Measurements from ENCODE around the gene MAD2L2.
A peak's percentile ranks its signal among the peaks of the same experiment; 100 is the strongest.

Gene MAD2L2

DNA sequence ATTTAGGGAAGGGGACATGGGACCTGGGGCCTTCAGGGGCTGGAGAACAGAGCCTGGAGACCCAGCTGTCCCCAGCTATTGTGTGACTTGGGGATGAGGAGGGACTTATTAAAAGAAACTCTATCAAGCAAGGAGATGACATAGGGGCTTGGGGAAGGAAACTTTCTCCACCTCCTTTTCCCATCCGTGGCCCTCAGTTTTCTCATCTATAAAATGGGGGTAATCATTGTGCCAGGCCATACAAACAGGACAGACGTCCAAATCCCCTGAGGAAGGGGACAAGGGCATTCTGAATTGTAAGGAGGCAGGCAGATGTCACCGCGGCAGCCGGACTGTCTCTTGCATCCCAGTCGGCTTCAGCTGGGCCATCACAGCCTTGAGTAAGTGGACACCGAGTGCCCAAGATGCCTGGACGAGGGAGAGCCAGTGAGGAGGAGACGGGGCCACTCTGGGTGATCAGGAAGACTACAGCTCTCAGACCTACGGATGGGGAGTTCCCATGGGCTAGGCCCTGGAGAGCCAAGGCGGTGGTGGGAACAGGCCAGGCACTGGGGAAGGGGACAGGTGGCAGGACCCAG lies 28.7 kb downstream of the MAD2L2 start:
- DNase-seq, result no peak

DNA sequence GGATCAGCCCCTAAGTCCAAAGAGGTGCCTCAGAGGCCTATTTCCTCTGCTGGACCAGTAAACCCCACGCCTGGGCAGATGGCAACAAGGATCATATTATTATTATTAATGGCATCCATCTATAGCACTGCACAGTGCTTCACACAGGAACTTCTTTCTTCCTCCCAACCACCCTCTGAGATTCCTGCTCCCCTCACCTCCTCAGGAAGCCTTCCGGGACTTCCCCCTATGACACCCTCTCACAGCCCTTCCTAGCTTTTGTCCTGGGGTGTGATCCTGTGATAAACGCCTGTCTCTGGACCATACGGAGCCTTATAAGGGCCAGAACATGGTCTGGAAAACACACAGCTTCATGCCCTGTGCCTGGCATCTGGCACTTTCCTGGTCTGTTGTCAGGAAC lies 29.9 kb downstream of the MAD2L2 start:
- DNase-seq, result no peak

DNA sequence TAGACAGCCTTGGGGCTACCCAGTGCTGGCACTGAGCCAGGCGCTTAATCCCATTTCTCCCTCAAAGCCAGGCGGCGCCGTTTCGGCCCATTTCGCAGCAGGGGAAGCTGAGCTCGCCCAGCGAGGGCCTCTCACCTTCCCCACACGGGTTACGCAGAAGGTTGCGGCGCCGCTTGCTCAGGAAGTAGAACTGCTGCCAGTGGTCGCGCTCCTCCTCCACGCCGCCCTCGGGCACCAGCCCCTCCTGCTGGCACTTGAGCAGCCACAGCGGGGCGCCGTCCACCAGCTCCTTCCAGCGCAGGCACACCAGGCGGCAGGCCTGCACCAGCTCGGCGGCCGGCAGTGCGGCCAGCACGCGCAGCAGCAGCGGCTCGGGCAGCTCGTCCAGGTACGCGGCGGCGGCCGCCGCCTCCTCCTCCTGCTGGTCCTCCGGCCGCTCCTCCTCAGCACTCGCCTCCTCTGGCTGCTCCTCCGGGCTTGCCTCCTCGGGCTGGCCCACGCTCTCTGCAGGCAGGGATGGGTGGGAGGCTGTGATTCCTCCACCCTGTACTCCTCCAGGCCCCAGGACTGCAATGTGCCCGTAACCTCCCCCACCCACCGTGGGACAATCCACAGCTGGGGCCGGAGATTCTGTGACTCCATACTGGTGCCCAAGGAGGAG lies 30.5 kb downstream of the MAD2L2 start:
- peak; percentile 66 for DNase-seq

DNA sequence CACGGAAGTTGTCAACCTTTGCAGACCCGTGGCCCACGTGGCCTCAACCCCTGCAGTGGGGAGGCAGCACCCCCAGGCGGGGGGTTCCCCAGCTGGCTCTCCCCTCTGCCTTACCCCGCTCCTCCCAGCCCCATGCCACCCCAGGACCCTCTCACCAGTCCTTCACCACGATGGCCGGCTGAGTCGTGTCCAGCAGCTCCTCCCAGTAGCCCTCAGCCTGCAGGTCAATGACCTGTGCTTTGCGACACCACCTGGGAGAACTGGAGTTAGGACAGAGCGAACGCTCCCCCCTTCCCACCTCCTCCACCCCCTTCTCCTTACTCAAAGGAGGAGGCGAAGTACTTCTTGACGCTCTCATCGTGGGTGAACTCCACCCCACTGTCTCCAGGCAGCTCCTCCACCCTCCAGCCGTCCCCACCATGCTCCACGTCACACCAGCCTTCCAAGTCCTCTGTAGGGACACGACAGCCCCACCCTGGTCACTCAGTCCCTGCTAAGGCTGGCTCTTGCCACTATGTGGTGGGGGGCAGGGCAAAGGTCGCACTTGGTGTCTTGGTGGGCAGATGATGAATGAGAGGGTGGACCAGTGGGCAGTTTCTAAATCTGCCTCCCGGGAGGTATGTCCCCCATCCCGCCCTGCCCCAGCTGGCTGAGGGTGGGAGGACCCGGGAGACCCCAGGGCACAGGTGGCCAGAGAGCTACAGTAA lies 31.2 kb downstream of the MAD2L2 start:
- no peak for DNase-seq

DNA sequence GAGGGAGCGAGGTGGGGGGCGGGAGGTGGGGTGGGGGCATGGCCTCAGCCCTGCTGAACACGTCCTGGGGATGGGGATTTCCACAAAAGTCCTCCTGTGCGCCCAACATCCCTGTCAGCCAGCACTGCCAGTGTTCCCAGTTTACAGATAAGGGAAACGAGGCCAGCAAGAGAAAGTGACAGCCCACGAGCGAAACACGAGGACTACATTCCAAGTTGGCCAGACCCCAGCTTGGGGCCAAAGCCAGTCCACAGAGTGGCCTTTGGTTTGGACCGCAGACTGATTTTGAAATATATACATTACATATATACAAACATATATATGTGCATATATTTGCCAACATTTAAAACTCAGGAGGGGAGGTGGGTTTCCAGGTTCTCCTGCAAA lies 31.7 kb downstream of the MAD2L2 start:
- no peak for DNase-seq

DNA sequence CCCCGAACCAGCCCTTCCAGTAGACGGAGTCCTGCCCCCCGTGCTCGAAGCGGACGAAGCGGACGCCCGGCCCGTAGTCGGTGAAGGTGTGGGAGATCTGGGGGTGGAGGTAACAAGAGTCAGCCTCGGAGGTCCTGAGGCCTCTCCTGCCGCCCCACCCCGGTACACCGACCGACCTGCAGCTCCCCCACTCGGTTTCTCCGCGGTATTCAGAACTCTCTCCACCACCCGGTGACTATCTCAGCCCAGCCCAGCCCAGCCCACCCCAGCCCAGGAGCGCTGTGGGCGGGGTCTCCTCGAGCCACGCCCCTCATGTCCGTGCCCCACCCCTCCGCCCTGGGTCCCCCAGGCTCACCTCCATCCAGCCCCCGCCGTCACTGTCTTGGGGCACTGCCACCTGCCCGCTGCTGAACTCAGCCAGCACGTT lies 32.2 kb downstream of the MAD2L2 start:
- DNase-seq, result peak; percentile 44

DNA sequence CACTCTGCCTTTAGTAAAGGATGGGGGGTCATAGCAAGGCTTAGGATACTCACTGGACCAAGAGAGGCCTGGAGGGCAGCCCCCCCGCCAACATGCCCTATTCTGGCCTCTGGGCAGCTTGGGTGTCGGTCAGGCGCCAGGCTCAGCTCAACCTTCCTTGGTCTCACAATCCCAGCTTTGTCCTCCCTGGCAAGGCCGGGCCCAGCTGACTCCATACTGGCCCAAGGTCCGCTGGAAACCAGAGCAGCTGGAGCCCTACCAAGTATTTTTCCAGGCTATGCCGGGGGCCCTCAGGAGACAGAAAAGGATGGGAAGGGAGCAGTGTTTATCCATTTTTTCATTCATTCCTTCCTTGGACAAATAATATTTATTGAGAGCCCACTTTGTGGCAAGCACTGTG lies 32.9 kb downstream of the MAD2L2 start:
- peak; percentile 51 for DNase-seq

DNA sequence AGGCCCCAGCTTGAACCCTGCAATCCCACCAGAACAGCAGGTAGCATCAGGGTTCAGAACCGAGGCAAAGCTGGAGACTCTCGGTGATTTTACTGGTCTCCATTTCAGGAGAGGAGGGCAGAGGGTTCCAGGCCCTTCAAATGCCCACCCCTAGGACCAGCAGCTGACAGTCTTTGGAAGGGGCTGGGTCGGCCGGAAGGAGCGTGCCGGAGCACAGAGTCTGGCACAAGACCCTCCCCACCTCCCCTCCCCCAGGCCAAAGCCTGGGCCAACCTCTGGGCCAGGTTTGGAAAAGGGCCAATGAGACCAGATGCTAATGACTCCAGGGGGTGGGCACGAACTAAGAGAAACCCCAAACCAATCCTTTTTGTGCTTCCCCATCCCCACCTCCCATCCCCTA lies 33.6 kb downstream of the MAD2L2 start:
- no peak for DNase-seq

DNA sequence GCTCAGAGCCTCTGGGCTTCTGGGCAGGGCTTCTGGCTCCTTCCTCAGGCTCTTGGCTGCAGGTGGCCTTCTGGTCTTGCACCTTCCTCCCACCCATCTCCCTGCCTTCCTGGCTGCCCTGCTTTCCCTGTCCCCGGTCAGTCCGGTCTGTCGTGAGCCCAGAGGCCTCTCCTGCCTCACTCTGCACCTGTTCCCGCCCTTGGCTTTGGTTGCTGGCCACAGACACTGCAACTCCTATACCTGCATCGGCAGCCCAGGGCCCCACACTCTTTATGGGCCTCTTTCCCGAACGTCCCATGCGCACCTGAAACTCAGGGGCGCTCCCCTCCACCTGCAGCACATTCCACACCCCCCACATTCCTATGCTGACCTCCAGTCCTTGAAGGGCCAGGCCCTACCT lies 34.6 kb downstream of the MAD2L2 start:
- no peak for DNase-seq

DNA sequence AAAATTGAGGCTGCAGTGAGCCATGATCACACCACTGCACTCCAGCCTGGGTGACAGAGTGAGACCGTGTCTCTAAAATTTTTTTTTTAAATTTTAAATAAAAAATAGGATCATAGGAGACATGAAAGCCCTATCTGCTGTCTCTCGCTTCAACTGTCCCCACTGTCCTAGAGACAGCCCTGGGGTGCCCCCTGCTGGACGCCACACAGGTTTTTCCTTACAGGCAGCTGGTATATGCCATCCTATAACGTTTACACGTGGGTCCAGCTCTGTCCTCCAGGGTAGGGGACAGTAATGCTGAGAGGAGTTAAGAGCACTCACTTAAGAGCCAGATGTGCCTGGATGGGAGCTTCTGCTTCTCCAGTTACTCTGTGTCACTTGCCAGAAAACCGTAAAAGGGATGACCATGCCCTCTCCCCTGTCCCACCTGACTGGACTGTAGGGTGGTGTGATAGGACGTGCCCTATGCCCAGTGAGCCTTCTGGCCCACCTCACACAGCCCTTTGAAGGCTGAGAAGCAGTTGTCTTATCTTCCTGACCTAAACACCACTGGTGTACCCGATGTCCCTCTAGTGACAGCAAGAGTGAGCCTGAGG lies 35.2 kb downstream of the MAD2L2 start:
- peak; percentile 79 for DNase-seq

DNA sequence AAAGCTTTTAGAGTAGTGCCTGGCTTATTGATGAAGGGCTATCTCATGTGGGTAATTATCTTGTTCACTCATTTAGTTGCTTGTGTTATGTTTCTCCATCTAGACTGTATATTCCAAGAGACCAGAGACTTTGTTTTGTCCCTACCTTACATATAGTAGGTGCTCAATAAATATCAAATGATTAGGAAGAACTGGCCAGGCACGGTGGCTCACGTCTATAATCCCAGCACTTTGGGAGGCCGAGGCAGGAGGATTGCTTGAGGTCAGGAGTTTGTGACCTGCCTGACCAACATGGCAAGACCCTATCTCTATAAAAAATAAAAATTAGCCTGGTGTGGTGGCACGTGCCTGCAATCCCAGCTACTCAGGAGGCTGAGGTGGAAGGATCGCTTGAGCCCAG lies 35.7 kb downstream of the MAD2L2 start:
- DNase-seq, result no peak

DNA sequence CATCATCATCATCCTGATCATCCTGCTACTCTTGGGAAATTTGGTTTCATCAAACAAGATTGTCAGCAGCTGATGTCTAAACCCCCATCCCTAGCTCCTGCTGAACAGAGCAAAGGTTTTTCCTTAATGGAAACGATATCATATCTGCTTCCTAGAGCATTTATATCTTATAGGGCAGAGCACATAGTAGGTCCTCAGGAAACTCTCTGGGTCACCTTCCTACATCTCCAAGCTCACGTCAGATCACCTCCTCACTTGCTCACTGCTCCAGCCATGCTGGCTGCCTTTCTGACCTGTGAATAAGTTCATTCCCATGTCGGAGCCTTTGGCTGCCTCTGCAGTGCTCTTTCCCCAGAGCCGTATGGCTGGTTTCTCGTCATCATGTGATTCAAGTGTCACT lies 37.2 kb downstream of the MAD2L2 start:
- no peak for DNase-seq

DNA sequence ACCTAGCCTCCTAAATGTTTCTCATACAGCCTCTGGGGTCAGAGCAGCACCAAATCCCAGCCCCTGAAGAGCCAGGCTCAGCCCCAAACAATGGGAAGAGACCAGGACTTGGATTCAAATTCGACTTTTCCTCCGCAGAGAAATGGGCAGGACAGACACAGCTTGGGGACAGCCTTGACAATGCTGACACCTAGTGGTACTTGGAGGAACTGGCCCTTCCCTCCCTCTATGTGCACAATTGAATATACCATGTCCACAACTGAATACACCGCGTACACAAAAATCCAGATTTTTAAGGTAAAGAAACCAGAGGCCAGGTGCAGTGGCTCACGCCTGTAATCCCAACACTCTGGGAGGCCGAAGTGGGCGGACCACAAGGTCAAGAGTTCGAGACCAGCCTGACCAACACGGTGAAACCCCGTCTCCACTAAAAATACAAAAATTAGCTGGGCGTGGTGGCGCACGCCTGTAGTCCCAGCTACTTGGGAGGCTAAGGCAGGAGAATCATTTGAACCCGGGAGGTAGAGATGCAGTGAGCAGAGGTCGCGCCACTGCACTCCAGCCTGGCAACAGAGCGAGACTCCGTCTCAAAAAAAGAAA lies 38.4 kb downstream of the MAD2L2 start:
- peak; percentile 71 for DNase-seq

DNA sequence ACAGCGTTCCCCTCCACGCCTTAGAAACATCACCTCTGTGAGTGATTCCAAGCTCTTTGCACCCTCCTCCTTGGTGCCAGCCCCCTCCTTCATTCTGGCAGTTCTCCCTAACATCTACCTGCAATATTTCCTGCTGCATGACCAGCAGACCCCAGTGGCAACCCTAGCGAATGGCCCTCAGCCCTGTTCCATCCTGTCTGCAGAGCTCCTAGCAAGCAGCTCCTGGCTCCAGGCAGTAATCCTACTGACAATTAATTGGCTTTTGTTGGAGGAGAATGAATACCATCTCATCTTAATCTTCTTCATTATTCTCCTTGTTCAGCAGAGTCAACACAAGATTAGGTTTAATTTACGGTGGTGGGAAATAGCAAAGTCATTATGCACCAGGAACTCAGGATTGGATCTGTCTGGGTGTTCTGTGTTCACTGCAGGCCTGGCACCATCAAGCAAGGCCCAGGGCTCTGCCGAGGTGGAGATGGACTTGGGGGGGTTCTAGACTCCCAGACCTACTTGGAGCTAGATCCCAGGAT lies 39.1 kb downstream of the MAD2L2 start:
- no peak for DNase-seq

DNA sequence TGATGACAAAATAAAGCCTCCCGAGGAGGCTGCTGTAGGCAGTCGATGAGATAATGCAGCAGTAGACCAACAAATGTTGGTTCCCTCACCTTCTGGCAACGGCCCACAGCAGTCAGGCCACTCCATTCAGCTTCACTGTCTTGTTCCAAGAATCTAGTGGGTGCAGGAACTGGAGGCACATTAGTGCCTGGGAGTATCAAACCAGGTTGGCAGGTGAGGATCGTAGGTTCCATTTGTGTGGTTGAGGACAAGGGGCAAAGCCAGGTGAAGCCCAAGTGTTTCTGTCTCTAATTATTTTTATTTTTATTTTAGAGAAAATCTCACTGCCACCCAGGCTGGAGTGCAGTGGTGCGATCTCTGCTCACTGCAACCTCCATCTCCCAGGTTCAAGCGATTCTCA lies 40.0 kb downstream of the MAD2L2 start:
- no peak for DNase-seq

DNA sequence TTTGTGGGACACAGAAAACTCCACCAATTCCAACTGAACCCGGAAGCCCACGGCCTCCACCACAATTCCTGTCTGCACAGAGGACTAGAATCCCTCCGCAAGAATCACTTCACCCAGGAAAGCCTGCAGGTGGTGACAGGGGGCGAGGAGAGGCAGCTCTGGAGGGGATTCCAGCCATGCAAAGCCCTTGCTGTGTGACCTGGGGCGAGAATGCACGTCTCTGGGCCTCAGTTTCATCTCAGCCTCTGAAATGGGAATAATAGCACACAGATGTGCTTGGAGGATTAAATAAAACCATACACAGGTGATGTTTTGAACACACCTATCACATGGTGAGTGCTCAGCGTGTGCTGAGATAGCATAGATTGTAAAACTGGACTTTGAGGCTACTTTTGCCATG lies 40.8 kb downstream of the MAD2L2 start:
- DNase-seq, result no peak

DNA sequence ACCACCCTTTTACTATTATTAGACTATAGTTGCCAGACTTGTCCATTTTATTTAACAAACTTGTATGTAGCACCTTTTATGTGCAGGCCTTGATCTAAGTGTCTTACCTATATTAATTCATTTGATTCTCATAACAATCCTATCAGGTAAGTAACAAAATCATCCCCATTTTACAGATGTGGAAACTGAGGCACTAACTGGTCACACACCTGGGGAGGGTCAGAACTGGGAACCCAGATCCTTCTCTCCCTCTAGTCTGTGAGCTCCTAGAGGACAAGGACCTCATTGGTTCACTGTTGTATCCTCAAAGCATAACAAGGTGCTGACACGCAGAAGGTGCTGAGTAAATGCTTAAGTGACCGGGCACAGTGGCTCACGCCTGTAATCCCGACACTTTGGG lies 41.6 kb downstream of the MAD2L2 start:
- no peak for DNase-seq

DNA sequence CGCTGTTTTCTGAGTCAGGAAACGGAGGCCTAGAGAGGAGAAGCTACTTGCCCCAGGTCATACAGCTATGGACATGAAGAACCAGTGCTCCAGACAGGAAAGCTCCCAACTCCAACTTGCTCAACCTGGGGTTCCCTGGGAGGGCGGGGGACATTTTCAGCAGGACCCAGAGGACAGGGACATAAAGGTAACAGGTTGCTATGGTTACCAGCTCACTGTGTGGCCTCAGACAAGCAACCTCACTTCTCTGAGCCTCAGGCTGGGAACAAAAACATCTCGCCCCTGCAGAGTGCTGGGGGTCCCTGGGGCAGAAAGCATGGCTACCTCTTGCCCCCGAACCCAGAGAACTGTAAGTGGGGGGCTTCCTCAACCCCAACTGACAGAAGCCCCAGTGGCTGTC lies 42.8 kb downstream of the MAD2L2 start:
- no peak for DNase-seq

DNA sequence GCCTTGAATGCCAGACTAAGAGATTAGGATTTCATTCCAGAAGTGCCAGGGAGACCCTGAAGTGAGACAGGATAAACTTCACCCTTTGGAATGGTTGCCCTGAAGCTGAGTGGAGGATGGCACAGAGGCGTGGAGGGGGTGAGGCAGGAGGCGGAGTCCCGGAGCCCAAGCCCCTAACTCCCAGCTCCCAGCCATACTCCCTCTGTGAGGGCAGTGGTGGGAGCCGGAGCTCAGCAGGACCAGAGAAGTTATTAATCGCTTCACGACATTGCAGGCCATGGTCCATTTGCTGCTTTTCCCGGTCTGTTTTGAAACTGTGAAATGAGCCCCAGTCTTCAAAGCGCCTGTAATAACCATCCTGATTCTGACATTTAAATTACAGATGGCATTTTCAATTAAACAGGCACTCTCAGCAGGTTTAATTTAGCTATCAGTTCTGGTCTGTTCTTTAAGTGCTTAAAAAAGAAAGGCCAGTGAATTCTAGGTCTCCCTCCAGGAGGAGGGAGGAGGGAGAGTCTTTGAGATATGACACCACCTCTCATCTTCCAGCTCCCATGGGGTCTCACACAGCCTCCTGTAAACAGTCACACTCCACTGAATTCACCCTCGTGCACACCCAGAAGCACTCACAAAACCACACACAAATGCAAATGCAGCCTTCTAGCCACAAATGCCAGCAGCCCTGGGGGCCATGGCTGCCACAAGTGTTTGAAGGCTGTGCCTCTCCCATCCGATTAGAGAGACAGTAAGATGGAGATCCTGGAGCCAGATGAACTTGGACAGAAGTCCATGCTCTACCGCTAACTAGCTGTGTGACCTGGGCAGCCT lies 46.4 kb downstream of the MAD2L2 start:
- DNase-seq, result no peak

DNA sequence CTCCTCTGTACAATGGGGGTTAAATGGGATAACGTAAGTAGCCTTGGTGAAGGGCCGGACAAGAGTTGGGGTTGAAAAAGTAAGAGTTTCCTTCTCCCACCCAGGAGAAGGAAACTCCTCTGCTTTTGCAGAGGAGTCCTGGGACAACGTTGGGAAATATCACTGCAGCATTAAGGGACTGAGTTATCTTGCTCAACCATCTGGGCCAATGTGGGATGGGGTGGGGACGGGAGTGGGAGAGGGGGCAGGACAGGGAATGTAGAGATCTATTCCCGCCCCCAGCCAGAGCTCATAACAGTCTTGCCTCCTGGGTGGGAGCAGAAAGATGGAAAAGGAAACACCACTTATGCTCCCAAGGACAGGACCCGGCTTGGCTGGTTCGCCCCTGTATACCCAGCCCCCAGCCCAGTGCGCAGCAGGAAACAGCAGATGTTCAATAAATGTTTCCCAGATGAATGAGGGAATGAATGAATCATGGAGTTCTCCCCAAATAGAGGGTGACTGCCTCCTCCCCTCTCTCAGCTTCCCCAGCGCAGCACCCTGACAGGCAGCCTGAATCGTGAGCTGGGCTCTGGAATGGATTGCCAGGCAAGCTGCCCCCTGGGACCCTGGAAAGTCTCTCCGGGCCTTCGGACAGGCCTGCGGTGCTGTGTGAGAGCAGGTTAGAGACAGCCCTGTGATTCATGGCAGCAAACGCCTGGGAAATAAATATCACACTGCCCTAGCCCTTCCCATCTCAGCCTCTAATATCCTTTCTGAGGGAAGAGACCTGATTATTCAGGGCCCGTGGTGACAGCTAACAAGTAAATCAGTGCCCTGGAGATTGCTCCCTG lies 51.5 kb downstream of the MAD2L2 start:
- DNase-seq, result no peak

DNA sequence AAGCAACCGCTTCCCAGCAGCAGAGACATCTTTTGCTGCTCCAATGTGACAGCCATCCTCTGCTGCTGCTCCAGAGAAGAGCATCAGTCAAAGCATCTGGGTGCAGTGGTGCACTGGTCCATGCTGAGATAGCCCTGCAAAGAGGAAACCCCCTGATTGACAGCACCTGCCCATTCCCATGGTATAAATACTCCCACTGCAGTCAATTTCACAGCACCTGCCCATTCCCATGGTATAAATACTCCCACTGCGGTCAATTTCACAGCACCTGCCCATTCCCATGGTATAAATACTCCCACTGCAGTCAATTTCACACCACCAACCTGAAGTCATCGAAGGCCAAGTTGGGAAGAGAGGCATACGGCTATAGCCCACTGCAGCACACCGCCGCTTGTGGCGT lies 52.2 kb downstream of the MAD2L2 start:
- no peak for DNase-seq

DNA sequence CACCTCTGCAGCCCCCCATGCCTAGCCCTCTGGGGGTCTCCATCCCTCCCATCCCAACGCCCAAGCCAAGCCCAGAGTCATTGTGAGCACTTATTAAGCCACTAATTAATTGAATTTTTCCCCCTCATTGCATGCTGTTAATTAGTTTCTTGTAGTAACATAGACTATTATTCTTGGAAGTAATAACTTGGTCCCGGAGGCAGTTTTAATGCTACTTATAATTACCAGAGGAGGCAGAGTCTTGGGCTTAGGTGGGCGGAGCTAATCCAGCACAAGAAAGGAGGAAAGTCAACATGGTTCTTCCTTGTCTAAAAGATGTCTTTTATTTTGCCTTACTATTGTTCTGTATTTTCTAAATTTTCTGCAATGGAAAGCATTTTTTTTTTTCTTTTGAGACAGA lies 54.4 kb downstream of the MAD2L2 start:
- DNase-seq, result no peak

Measured in right hindlimb (tissue), 1 donor.